Common myeloid progenitor, CD34-positive (primary cell): ENCODE data around the gene C17orf114.
A peak's percentile ranks its signal among the peaks of the same experiment; 100 is the strongest.

ENCODE experiments used
- CTCF ChIA-PET: fragments of 350-600 bp; sonication (Branson Sonifier 250); formaldehyde crosslinking; loops from one replicate; lab custom pipeline; 2021; ENCODE audit warnings: antibody characterized with exemption; lab: Charles Lee
- POLR2A ChIA-PET: fragments of 350-600 bp; sonication (Branson Sonifier 250); formaldehyde crosslinking; loops from one replicate; lab custom pipeline; 2021; ENCODE audit warnings: antibody characterized with exemption; lab: Charles Lee
- DNase-seq, 3 donors: peaks; one replicate each; pipeline versions ENCODE4 v3.0.0 to v3.0.0-alpha.2; 2013
- H3K27ac ChIP-seq, 2 experiments: 1 replicate in 1 of 2; 2 replicates in 1 of 2; pipeline ENCODE4 v1.7.0; 2013; ENCODE audit warnings: inconsistent platforms in 2 of 2, low read length in 2 of 2, mild to moderate bottlenecking in 2 of 2, low read depth in 1 of 2, moderate library complexity in 1 of 2; ENCODE audit not compliant: severe bottlenecking in 2 of 2, insufficient read depth in 1 of 2, poor library complexity in 1 of 2
- H3K27me3 ChIP-seq, 5 experiments: replicated peaks in 2 of 5; 1 replicate in 3 of 5; 2 replicates in 2 of 5; pipeline versions ENCODE4 v1.6.1 to v1.7.0; 2013; ENCODE audit warnings: low read length in 4 of 5, mild to moderate bottlenecking in 2 of 5, moderate library complexity in 2 of 5, inconsistent platforms in 1 of 5; ENCODE audit not compliant: insufficient read depth in 5 of 5, control insufficient read depth in 4 of 5
- H3K36me3 ChIP-seq, 4 experiments: 1 replicate in 2 of 4; 2 replicates in 2 of 4; pipeline versions ENCODE4 v1.6.1 to v1.7.0; 2013; ENCODE audit warnings: low read length in 3 of 4, control low read depth in 1 of 4, mild to moderate bottlenecking in 1 of 4; ENCODE audit not compliant: control insufficient read depth in 4 of 4, insufficient read depth in 4 of 4
- H3K4me1 ChIP-seq, 4 experiments: 1 replicate in 3 of 4; 2 replicates in 1 of 4; pipeline versions ENCODE4 v1.6.1 to v1.7.1; 2013; ENCODE audit warnings: low read length in 3 of 4, mild to moderate bottlenecking in 3 of 4, control low read depth in 1 of 4, inconsistent platforms in 1 of 4, moderate library complexity in 1 of 4; ENCODE audit not compliant: control insufficient read depth in 4 of 4, insufficient read depth in 4 of 4; ENCODE audit errors: control extremely low read depth in 1 of 4
- H3K4me3 ChIP-seq, 7 experiments: 1 replicate in 4 of 7; 2 replicates in 3 of 7; pipeline versions ENCODE4 v1.5.1 to v1.7.0; 2013; ENCODE audit warnings: mild to moderate bottlenecking in 7 of 7, low read length in 6 of 7, moderate library complexity in 6 of 7, inconsistent platforms in 2 of 7, low read depth in 2 of 7, control low read depth in 1 of 7; ENCODE audit not compliant: insufficient read depth in 4 of 7, control insufficient read depth in 1 of 7; ENCODE audit errors: extremely low read depth in 1 of 7
- H3K9me3 ChIP-seq, 5 experiments: 1 replicate in 4 of 5; 2 replicates in 1 of 5; pipeline versions ENCODE4 v1.6.1 to v1.7.1; 2013; ENCODE audit warnings: low read length in 4 of 5, mild to moderate bottlenecking in 2 of 5, inconsistent platforms in 1 of 5, low read depth in 1 of 5, moderate library complexity in 1 of 5; ENCODE audit not compliant: control insufficient read depth in 4 of 5, insufficient read depth in 2 of 5; ENCODE audit errors: control extremely low read depth in 1 of 5
- WGBS: methylation state at CpG from one replicate; pipeline ENCODE4 v1.1.5; 2013; ENCODE audit not compliant: insufficient coverage; 5-methylcytosine and 5-hydroxymethylcytosine counted together

The C17orf114 gene

GRCh38 chr17:4788807-4789700 lies 13.1 kb downstream of the C17orf114 start, which contains the start of gene GLTPD2:
TSS of gene GLTPD2 (plus strand) at chr17:4788964. CDS start at chr17:4789012, 48 bp downstream.
- H3K4me1 ChIP-seq, result peaks cover 0 to 39% (median 30%) of the 10 kb centered on the region in 4 experiments
- no peak within 1 kb of the TSS for H3K27ac ChIP-seq
- peaks cover 2 to 60% (median 33%) of the 10 kb centered on the region in 5 experiments for H3K27me3 ChIP-seq
- ChIA-PET POLR2A (interaction anchor here (0.6 to 2.2 kb wide), 4 partner anchors 10 to 79 kb away, joined by 3 to 6 read pairs (median 4); partner anchors contain the start of genes ARRB2 and PLD2), CTCF (interaction anchor here (0.8 to 5.9 kb wide), 24 partner anchors 9 to 151 kb away, joined by 3 to 40 read pairs (median 4); partner anchors contain the start of genes MED11, RNF167 and SLC25A11)
- DNase-seq, result no peak
- WGBS, result 22% methylated on average over 41 of the region's 62 CpGs
- no peaks in the 10 kb centered on the region for H3K36me3 ChIP-seq
- H3K9me3 ChIP-seq, result no peaks in the 10 kb centered on the region
- H3K4me3 ChIP-seq, result peak within 1 kb of the TSS; percentile 8 to 80 (median 63)

DNA sequence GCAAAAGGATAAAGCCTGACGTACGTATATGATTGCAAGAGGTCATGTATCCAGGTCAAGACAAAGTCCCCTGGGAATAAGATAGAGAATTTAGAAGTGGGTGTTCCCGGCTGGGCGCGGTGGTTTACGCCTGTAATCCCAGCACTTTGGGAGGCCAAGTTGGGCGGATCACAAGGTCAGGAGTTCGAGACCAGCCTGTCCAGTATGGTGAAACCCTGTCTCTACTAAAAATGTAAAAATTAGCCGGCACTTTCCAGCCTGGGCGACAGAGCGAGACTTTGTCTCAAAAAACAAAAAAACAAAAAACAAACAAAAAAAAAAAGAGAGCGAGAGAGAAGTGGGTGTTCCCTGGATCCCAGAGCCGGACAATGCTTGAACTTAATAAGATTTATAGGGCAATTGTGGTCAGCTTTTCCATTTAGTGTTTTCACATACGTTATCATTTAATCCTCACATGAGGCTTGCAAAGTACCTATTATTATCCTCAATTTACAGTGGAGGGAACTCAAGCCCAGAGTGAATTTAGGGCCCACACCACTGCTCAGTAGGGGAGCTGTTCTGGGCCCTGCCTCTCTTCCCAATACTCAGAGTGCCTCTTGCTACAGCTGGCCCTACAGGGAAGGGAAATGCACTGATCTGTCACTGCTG lies 13.8 kb downstream of the C17orf114 start:
- ChIA-PET POLR2A (no interaction called here), CTCF (interaction anchor here (0.8 to 5.9 kb wide), 10 partner anchors 9 to 103 kb away, joined by 3 to 40 read pairs (median 5); no protein-coding TSS in a partner anchor)

GRCh38 chr17:4786516-4786915 lies 15.6 kb downstream of the C17orf114 start:
- WGBS, result 7% methylated on average over 3 of the region's 6 CpGs
- ChIA-PET POLR2A (no interaction called here), CTCF (interaction anchor here (0.8 to 5.9 kb wide), 8 partner anchors 11 to 104 kb away, joined by 3 to 40 read pairs (median 4); no protein-coding TSS in a partner anchor)
- Histone ChIP-seq H3K4me3 (no peak overlapping the region), H3K27ac (no peak overlapping the region), H3K9me3 (no peaks in the 10 kb centered on the region), H3K36me3 (no peaks in the 10 kb centered on the region), H3K4me1 (peaks cover 0 to 43% (median 30%) of the 10 kb centered on the region in 4 experiments), H3K27me3 (peaks cover 4 to 81% (median 40%) of the 10 kb centered on the region in 5 experiments)
- no peak for DNase-seq

More for the DNA sequence above, 13.8 kb downstream of the C17orf114 start:
- peaks cover 0 to 39% (median 30%) of the 10 kb centered on the region in 4 experiments for H3K4me1 ChIP-seq
- no peak overlapping the region for H3K27ac ChIP-seq
- no peaks in the 10 kb centered on the region for H3K9me3 ChIP-seq
- DNase-seq, result no peak
- no peaks in the 10 kb centered on the region for H3K36me3 ChIP-seq
- H3K27me3 ChIP-seq, result peaks cover 4 to 68% (median 38%) of the 10 kb centered on the region in 5 experiments
- 90% methylated on average over 11 of the region's 14 CpGs for WGBS
- H3K4me3 ChIP-seq, result no peak overlapping the region

- peaks cover 0 to 43% (median 30%) of the 10 kb centered on the region in 4 experiments for H3K4me1 ChIP-seq
- no peak within 1 kb of the TSS for H3K27ac ChIP-seq
- peak in 2 of 3 donors; percentile 48 for DNase-seq
- H3K36me3 ChIP-seq, result no peaks in the 10 kb centered on the region
- POLR2A ChIA-PET, result no interaction called here
- H3K27me3 ChIP-seq, result peaks cover 4 to 81% (median 40%) of the 10 kb centered on the region in 5 experiments
- WGBS, result 2% methylated on average over 20 of the region's 24 CpGs
- peak within 1 kb of the TSS in 3 of 7 experiments; percentile 24 to 48 (median 36) for H3K4me3 ChIP-seq
- H3K9me3 ChIP-seq, result no peaks in the 10 kb centered on the region
- CTCF ChIA-PET, result interaction anchor here (0.8 to 5.9 kb wide), 8 partner anchors 12 to 104 kb away, joined by 3 to 40 read pairs (median 4); no protein-coding TSS in a partner anchor
Observed at GRCh38 chr17:4786106-4786511, 16.0 kb downstream of the C17orf114 start, which contains the start of gene VMO1. TSS of gene VMO1 (minus strand) at chr17:4786364. CDS start at chr17:4786352, 12 bp downstream.

DNA sequence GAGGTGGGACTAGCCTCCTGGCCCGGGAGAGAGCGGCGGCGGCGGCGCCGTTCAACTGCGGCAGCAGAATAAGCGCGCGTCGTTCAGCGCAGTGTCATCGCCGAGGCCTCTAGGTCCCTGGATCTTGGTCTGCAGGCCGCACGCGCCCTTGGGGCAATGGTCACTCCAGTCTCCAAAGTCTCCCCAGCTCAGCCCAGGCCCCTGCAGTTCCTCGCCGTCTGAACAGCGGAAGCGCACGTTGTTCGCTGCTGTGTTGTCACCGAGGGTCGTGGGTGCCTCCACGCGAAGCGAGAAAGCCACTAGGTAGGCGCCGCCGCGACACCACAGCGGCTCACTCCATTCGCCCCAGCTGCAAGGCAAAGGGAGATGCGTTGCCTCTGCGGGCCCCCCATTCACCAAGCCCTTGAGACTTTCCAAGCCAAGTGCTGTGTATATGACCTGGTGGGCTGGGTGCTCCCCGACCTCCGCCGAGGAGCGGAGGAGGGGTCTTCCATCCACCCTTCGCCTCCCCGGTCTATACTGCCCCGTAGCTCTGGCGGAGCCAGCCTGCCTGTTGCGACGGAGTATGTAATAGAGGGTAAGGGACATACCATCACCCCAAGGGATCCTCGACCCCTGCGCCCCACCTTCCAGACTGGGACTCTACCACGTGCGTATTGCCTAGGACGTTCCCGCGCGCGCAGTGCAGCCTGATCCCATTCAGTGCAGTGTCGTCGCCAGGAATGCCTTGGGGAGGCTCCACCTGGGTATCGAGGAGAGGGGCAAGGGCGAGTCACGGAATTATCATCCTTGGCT lies 16.6 kb downstream of the C17orf114 start:
- Histone ChIP-seq H3K36me3 (no peaks in the 10 kb centered on the region), H3K9me3 (no peaks in the 10 kb centered on the region), H3K27ac (no peak overlapping the region), H3K27me3 (peaks cover 4 to 81% (median 41%) of the 10 kb centered on the region in 5 experiments), H3K4me3 (peak overlapping the region in 3 of 7 experiments; percentile 24 to 48 (median 36)), H3K4me1 (peaks cover 0 to 40% (median 28%) of the 10 kb centered on the region in 4 experiments)
- CTCF ChIA-PET, result interaction anchor here (1.0 to 5.9 kb wide), 5 partner anchors 12 to 105 kb away, joined by 3 to 40 read pairs (median 5); no protein-coding TSS in a partner anchor
- peak in 2 of 3 donors; percentile 29 to 48 for DNase-seq
- POLR2A ChIA-PET, result no interaction called here
- WGBS, result 3% methylated on average over 47 of the region's 61 CpGs

DNA sequence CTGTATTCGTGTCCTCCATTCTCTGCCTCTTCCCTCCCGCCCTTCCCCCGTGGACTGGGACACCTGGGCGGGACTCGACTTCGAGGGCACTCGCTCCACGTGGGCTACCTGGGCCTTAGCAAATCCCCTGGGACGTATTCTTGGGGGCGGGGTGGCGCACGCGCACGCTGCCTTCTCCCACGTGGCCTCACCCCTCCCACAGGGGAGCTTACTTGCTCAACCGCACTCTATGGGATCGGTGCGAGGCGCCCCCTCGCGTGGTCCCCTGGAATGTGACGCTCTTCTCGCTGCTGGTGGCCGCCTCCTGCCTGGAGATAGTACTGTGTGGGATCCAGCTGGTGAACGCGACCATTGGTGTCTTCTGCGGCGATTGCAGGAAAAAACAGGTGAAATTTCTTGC lies 19.5 kb downstream of the C17orf114 start:
- no peak overlapping the region for H3K27ac ChIP-seq
- 29% methylated on average over 27 of the region's 28 CpGs for WGBS
- DNase-seq, result peak in 1 of 3 donors; percentile 26
- peaks cover 4 to 70% (median 33%) of the 10 kb centered on the region in 5 experiments for H3K27me3 ChIP-seq
- CTCF ChIA-PET, result interaction anchor here (0.5 to 2.0 kb wide), 5 partner anchors 8 to 104 kb away, joined by 3 to 6 read pairs (median 4); no protein-coding TSS in a partner anchor
- POLR2A ChIA-PET, result no interaction called here
- H3K4me3 ChIP-seq, result no peak overlapping the region
- H3K36me3 ChIP-seq, result no peaks in the 10 kb centered on the region
- no peaks in the 10 kb centered on the region for H3K9me3 ChIP-seq
- peaks cover 0 to 23% (median 11%) of the 10 kb centered on the region in 4 experiments for H3K4me1 ChIP-seq
